HG03460 (cell line): ENCODE results near the gene EXOC7.

Experiments used
- ATAC-seq: cut with Tn5 transposase; IDR thresholded peaks from one replicate; pipeline ENCODE4 v1.9.1; 2021; ENCODE audit not compliant: unreplicated experiment

Gene EXOC7, protein sequence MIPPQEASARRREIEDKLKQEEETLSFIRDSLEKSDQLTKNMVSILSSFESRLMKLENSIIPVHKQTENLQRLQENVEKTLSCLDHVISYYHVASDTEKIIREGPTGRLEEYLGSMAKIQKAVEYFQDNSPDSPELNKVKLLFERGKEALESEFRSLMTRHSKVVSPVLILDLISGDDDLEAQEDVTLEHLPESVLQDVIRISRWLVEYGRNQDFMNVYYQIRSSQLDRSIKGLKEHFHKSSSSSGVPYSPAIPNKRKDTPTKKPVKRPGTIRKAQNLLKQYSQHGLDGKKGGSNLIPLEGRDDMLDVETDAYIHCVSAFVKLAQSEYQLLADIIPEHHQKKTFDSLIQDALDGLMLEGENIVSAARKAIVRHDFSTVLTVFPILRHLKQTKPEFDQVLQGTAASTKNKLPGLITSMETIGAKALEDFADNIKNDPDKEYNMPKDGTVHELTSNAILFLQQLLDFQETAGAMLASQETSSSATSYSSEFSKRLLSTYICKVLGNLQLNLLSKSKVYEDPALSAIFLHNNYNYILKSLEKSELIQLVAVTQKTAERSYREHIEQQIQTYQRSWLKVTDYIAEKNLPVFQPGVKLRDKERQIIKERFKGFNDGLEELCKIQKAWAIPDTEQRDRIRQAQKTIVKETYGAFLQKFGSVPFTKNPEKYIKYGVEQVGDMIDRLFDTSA

DNA sequence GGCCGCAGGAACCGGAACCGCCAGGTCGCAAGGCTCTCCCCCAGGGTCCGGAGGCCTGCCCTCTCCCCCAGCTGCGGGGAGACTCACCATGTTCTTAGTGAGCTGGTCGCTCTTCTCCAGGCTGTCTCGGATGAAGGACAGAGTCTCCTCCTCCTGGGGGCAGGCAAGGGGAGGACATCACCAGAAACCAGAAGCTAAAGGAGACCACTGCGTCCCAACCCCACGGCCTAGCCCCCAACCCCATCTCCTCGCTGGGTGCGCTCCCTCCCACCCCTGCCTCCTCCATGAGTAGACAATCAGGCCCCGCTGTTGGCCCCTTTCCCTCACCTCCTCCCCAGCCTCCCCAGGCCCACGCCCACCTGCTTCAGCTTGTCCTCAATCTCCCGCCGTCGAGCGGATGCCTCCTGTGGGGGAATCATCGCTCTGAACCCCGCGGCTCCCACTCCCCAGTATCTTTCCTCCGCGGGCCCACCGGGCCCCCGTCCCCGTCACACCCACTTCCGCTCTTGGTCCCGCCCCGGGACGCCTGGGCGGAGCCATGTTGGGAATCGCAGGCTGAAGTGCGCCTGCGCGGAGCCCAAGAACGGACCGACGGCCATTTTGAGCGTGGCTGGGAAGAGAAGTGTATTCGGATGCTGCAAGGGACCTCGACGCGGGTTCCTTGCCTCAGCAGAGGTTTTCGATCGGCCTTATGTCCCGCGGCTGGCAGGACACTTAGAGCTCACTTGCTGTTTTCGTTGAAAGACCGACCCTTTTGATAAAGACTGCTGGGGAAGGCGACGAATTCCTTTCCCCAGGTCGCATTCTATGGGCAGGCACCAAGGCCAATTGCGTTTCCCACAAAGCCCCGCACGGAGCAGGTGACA is at the start of gene EXOC7:
Gene EXOC7, minus strand, starts transcription at position 514 of the 866 bp plus-strand sequence. Its CDS starts 95 bp downstream, at position 419.
- peak; percentile 83 for ATAC-seq

DNA sequence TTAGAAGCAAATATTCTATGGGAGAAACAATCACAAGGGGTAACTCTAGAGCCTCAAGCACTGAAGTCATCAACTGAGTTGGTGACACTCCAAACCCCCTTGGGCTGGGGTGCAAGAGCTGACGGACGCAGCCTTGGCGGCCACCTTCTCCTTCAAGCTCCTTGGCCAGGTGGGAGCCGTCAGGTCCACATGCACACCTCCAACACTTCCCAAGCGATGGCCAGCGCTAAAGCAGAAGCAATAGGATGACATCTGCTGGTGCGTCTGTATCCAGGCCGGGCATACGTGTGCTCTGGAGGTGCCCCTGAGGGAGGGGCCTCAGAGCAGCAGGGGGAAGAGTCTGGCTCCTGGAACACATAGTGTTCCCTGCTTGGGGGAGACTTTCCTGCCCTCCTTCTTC is 49.6 kb upstream of the EXOC7 start:
- no peak for ATAC-seq

DNA sequence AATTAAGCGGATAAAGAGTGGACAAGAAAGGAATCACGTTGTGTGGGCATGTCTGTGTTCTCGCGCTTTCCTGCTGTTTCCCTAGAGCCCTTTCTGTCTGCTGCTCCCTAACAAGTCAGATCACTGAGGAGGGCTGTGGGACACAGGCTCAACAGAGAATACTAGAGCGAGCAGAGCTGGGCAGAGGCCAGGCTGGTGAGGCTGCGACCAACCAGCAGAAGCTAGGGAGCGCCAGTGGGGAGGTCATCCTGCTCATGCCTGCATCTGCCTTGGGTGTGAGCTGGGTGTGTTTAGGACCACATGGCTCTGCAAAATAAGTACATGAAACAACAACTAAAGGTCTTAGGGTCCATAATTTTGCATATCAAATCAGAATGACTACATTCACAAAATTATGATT is 49.0 kb upstream of the EXOC7 start:
- no peak for ATAC-seq

- ATAC-seq = no peak
Measured at GRCh38 chr17:76151896-76152454, 48.4 kb upstream of the EXOC7 start.

DNA sequence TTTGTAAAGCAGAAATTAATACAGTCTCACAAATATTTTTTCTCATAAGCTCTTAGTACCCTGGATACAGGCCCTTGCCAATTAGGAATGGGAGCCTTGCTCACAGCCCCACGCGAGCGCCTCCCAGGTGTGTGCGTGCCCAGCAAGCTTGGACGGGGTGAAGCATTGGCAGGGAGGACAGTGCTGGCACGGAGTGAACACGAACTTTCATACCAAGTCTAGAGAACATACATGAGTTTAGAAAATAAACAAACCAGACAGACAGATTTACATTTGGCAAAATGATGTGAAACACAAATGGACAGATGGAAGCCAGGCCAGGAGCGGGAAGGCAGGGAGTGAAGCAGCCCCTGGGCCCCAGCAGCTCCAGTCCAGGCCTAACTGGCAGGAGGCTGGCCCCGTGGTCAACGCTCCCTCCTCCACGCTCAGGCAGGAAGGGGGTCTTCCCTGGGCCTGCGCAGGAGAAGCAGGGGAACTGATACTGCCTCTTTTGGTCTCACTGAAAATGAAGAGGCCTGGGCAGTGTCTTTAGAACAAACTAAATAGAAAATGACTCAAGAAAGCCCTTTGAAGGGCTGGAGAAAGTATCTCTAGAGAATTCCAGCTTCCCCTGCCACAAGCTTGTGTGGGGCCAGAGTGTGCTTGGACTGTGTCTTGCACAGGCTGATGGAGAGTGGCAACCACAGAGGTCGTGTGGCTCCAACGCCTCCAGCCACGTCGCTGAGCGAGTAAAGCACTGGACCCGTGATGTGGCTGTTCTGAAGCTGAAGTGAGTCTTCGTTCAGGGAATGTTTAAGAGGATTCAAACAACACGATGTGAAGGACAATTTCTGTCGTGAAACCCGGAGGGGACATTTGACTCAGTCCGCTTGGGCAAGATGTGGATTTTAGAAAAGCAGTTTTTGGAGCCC is 47.4 kb upstream of the EXOC7 start:
- ATAC-seq = no peak

- ATAC-seq = no peak
Measured at GRCh38 chr17:76149214-76149613, 45.6 kb upstream of the EXOC7 start.

GRCh38 chr17:76148015-76148326 is 44.4 kb upstream of the EXOC7 start:
- no peak for ATAC-seq

- ATAC-seq = no peak
Measured at GRCh38 chr17:76147211-76148014, 43.8 kb upstream of the EXOC7 start.

- no peak for ATAC-seq
Measured at GRCh38 chr17:76146053-76146851, 42.7 kb upstream of the EXOC7 start.

GRCh38 chr17:76145231-76146052 is 41.9 kb upstream of the EXOC7 start:
- ATAC-seq = no peak

DNA sequence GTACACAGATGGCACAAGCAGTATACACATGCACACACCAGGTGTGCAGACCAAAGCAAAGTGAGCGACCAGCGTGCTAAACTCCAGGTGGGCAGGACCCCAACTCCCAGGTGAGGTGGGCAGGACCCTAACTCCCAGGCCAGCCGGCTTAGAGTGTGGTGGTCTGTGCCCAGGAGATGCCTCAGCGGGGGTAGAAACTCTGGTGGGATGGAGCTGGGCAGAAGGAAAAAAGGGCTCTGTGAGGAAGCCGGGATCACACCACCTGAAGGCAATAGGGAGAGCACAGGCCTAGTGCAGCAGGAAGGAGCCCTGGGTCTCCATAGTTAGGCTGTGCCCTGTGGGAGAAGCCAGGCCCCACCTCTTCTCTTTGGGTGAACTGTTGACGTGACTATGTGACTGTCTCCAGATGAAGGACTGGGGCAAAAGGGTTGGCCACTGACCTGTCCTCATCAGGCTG is 39.0 kb upstream of the EXOC7 start:
- ATAC-seq = no peak

- no peak for ATAC-seq
Measured at GRCh38 chr17:76142039-76142584, 38.5 kb upstream of the EXOC7 start.

- ATAC-seq = no peak
Measured at GRCh38 chr17:76141212-76142038, 37.8 kb upstream of the EXOC7 start, which contains the start of gene FOXJ1. TSS of gene FOXJ1 (minus strand) at chr17:76141245. CDS start at chr17:76140395, 850 bp downstream.

DNA sequence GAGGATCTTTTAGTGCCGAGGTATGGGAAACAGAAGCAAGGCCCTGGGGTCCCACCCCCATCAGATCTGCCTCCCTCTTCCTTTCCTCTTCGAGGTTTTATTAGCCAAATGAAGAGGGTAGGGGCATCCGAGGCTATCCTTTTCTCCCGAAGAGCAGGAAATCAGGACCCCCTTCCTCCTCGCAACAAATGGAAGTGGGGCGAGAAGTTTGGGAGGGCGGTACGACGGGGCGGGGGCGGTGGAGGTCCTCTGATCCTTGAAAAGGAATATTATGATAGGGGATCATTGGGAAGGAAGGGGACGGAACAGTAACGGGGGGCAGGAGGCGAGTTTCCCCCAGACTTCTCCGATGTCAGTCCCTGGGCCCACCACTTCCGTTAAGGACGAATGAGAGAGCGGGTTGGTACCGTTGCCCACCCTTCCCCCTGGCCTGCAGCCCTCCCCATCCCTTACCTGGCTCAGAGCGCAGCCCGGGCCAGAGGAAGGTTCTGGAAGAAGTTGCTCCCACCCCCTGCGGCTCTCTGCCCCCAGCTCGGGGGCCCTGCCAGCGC is 37.1 kb upstream of the EXOC7 start:
- no peak for ATAC-seq

DNA sequence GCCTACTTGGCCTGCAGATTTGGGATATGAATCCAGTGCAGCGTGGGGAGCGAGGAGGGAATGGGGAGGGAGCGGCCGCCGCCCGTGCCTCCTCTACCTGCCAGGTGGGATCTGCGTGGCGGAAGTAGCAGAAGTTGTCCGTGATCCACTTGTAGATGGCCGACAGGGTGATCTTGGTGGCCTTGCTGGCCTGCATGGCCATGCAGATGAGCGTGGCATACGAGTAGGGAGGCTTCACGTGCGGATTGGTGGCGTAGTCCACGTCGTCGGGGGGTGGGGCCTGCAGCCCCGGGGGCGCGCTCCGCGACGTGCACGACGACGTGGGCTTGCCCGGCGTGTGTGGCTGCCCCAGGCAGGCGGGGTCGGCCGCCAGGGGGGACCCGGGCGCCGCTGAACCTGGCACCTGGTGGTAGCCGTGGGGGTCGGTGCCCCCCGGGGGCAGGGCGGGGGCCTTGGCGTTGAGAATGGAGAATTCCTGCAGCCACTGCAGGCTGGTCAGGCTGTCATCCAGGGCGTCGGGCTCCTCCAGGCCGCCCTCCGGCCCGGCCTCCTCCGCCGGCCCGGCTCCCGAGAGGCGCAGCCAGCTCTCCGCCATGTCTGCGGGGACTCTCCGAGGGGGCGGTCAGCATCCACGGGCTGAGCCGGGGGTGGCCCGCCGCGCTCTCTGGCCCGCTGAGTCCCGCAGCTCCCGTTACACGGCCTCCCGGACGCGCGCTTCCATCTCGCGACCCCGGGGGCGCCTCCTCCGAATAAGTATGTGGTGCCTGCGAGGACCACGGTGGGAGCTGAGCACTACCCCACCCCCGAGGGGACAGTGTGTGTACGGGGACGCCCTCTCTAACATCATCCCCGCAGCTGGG is 36.4 kb upstream of the EXOC7 start:
- no peak for ATAC-seq
